OCI-LY1 (cell line): ENCODE results near the gene PTCD1.

Source experiments
- H2AFZ ChIP-seq: fragments of 200-600 bp; sonication (generic), shearing (Covaris generic); 2 replicates; pipeline ENCODE4 v1.6.0; 2014; ENCODE audit warnings: antibody characterized with exemption, mild to moderate bottlenecking, low read length
- H3F3A ChIP-seq: fragments of 200-600 bp; sonication (generic), shearing (Covaris generic); 2 replicates; pipeline ENCODE4 v1.6.0; 2014; ENCODE audit warnings: mild to moderate bottlenecking, antibody characterized with exemption, low read length, moderate library complexity; ENCODE audit not compliant: insufficient read depth
- H3K27ac ChIP-seq: fragments of 200-600 bp; sonication (generic); 2 replicates; pipeline ENCODE4 v1.5.1; 2014; ENCODE audit warnings: low read length, mixed run types, mild to moderate bottlenecking, low read depth; ENCODE audit not compliant: poor library complexity, severe bottlenecking
- H3K27me3 ChIP-seq: fragments of 200-600 bp; sonication (generic); 2 replicates; pipeline ENCODE4 v1.6.0; 2014; ENCODE audit warnings: antibody characterized with exemption, mild to moderate bottlenecking, low read length, moderate library complexity; ENCODE audit not compliant: insufficient read depth
- H3K36me3 ChIP-seq: fragments of 200-600 bp; sonication (generic); 2 replicates; pipeline ENCODE4 v1.6.1; 2014; ENCODE audit warnings: mild to moderate bottlenecking, antibody characterized with exemption, low read length, moderate library complexity, mixed read lengths; ENCODE audit not compliant: insufficient read depth
- H3K4me1 ChIP-seq: fragments of 200-600 bp; sonication (generic); 2 replicates; pipeline ENCODE4 v1.5.1; 2014; ENCODE audit warnings: mild to moderate bottlenecking, low read length, moderate library complexity; ENCODE audit not compliant: insufficient read depth, severe bottlenecking
- H3K4me2 ChIP-seq: fragments of 200-600 bp; sonication (generic), shearing (Covaris generic); 2 replicates; pipeline ENCODE4 v1.6.1; 2014; ENCODE audit warnings: low read length
- H3K4me3 ChIP-seq: fragments of 200-600 bp; sonication (generic); 2 replicates; pipeline ENCODE4 v1.5.1; 2014; ENCODE audit warnings: low read length, low read depth, mild to moderate bottlenecking, mixed read lengths; ENCODE audit not compliant: poor library complexity, severe bottlenecking
- H3K79me2 ChIP-seq: fragments of 200-600 bp; shearing (Covaris generic); 2 replicates; pipeline ENCODE4 v1.6.1; 2016; ENCODE audit warnings: mixed run types, low read length, mixed read lengths; ENCODE audit not compliant: insufficient read depth
- H3K9ac ChIP-seq: fragments of 200-600 bp; sonication (generic), shearing (Covaris generic); 2 replicates; pipeline ENCODE4 v1.6.1; 2014; ENCODE audit warnings: mild to moderate bottlenecking, low read length, mixed read lengths
- H3K9me2 ChIP-seq: fragments of 200-600 bp; sonication (generic), shearing (Covaris generic); 2 replicates; pipeline ENCODE4 v1.6.1; 2014; ENCODE audit warnings: low read depth, mild to moderate bottlenecking, low read length, mixed read lengths
- H3K9me3 ChIP-seq: fragments of 200-600 bp; shearing (Covaris generic); 2 replicates; pipeline ENCODE4 v1.6.1; 2014; ENCODE audit warnings: low read length, mixed read lengths
- H4K20me1 ChIP-seq: fragments of 200-600 bp; sonication (generic), shearing (Covaris generic); 2 replicates; pipeline ENCODE4 v1.6.0; 2016; ENCODE audit warnings: mild to moderate bottlenecking, low read length; ENCODE audit not compliant: insufficient read depth
- CTCF ChIP-seq: fragments of 200-600 bp; sonication (generic), shearing (Covaris generic); IDR thresholded peaks from 2 replicates; pipeline ENCODE4 v1.5.1; 2017; ENCODE audit warnings: mild to moderate bottlenecking, antibody characterized with exemption, low read length, moderate library complexity, mixed read lengths
- EZH2 ChIP-seq: fragments of 200-600 bp; sonication (generic), shearing (Covaris generic); IDR thresholded peaks from 2 replicates; pipeline ENCODE4 v1.8.0; 2017; ENCODE audit warnings: borderline replicate concordance, mixed run types, mild to moderate bottlenecking, antibody characterized with exemption, low read length, moderate library complexity, mixed read lengths

Gene PTCD1

GRCh38 chr7:99429756-99430155, 8.8 kb downstream of the PTCD1 start:
- no peaks in the 10 kb centered on the region for H3K4me1 ChIP-seq
- TF ChIP-seq CTCF (no peak), EZH2 (no peak)
- H3K9ac ChIP-seq, result no peak overlapping the region
- no peak overlapping the region for H3K4me3 ChIP-seq
- H3K4me2 ChIP-seq, result no peak overlapping the region
- H3F3A ChIP-seq, result no peaks in the 10 kb centered on the region
- H3K9me2 ChIP-seq, result no peaks in the 10 kb centered on the region
- no peak overlapping the region for H2AFZ ChIP-seq
- H4K20me1 ChIP-seq, result no peaks in the 10 kb centered on the region
- H3K27ac ChIP-seq, result no peak overlapping the region
- no peaks in the 10 kb centered on the region for H3K27me3 ChIP-seq
- no peaks in the 10 kb centered on the region for H3K9me3 ChIP-seq
- no peaks in the 10 kb centered on the region for H3K79me2 ChIP-seq
- peaks cover 71% of the 10 kb centered on the region for H3K36me3 ChIP-seq

- H3K36me3 ChIP-seq, result peaks cover 71% of the 10 kb centered on the region
- H3K27ac ChIP-seq, result no peak overlapping the region
- H3K4me3 ChIP-seq, result no peak overlapping the region
- H3K4me1 ChIP-seq, result no peaks in the 10 kb centered on the region
- H3K4me2 ChIP-seq, result no peak overlapping the region
- no peaks in the 10 kb centered on the region for H3F3A ChIP-seq
- H3K9ac ChIP-seq, result no peak overlapping the region
- H3K9me2 ChIP-seq, result no peaks in the 10 kb centered on the region
- H3K9me3 ChIP-seq, result no peaks in the 10 kb centered on the region
- H4K20me1 ChIP-seq, result no peaks in the 10 kb centered on the region
- H3K79me2 ChIP-seq, result no peaks in the 10 kb centered on the region
- H3K27me3 ChIP-seq, result no peaks in the 10 kb centered on the region
- H2AFZ ChIP-seq, result no peak overlapping the region
- TF ChIP-seq CTCF, result no peak
These were observed 9.5 kb downstream of the PTCD1 start for GRCh38 chr7:99428972-99429566.

GRCh38 chr7:99424932-99425730, 13.5 kb downstream of the PTCD1 start:
- Histone ChIP-seq H3K27me3 (no peaks in the 10 kb centered on the region), H3F3A (no peaks in the 10 kb centered on the region), H4K20me1 (no peaks in the 10 kb centered on the region), H3K9me2 (no peaks in the 10 kb centered on the region), H3K9me3 (no peaks in the 10 kb centered on the region), H2AFZ (no peak overlapping the region), H3K79me2 (no peaks in the 10 kb centered on the region), H3K4me3 (no peak overlapping the region), H3K27ac (no peak overlapping the region), H3K36me3 (peaks cover 75% of the 10 kb centered on the region), H3K4me2 (no peak overlapping the region), H3K4me1 (no peaks in the 10 kb centered on the region), H3K9ac (no peak overlapping the region)
- TF ChIP-seq EZH2, result no peak
